ENCODE data around the gene ZNF330. TPM values are rescaled to one million over a fixed set of nuclear protein-coding genes. Genes with fewer than 3 reads are reported as not detected.
A peak's percentile ranks its signal among the peaks of the same experiment; 100 is the strongest.

ZNF330 gene
- total RNA-seq, 2 donors from 2014 or later: 31.8 to 39.7 TPM

- Histone ChIP-seq H3K27me3 (ENCODE audit: control insufficient read depth, insufficient read depth, low read length, poor library complexity, severe bottlenecking) (peaks cover 8% of the 10 kb centered on the region), H3K27ac (ENCODE audit: low read depth, low read length) (no peak overlapping the region), H3K4me1 (ENCODE audit: control insufficient read depth, insufficient read depth, low read length) (no peaks in the 10 kb centered on the region), H3K36me3 (ENCODE audit: control insufficient read depth, insufficient read depth, low read length) (no peaks in the 10 kb centered on the region), H3K9ac (ENCODE audit: extremely low read depth, low read length, poor library complexity, severe bottlenecking) (no peak overlapping the region), H3K4me3 (ENCODE audit: low read length) (no peak overlapping the region), H3K9me3 (ENCODE audit: control insufficient read depth, low read length) (no peaks in the 10 kb centered on the region)
- TF ChIP-seq CTCF (conservative IDR thresholded peaks at IDR 0.05): peak; percentile 73
- no peak overlapping the region for H3K27ac Mint-ChIP-seq
- peaks cover 3% of the 10 kb centered on the region for H3K9me3 Mint-ChIP-seq
- no peak overlapping the region for H3K4me3 Mint-ChIP-seq
- H3K4me1 Mint-ChIP-seq: peaks cover 2% of the 10 kb centered on the region
- no peaks in the 10 kb centered on the region for H3K27me3 Mint-ChIP-seq (ENCODE audit: insufficient read depth)
- H3K36me3 Mint-ChIP-seq (ENCODE audit: low read depth): no peaks in the 10 kb centered on the region
- DNase-seq: peak; percentile 65
Measured at GRCh38 chr4:141254326-141254725, 33.6 kb downstream of the ZNF330 start.

DNA sequence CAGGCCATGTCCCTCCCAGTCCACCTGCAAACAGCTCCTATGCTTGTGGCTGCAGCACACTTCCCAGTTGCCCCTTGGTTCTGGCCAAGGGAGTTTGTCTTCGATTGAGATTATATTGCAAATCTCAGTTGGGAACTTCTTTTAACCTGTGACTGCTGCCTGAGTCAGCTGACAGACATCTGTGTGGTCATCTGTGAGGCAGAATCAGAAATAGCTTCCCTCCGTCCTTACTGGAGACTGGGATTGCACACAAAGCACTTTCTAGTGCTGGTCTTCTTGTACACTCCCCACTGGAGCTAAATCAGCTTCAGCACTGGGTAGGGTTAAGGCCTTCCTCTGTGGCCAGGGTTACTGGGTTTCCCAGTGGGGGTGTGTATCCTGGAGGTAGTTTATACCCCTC lies 34.3 kb downstream of the ZNF330 start:
- peaks cover 2% of the 10 kb centered on the region for H3K4me1 Mint-ChIP-seq
- H3K27ac ChIP-seq (ENCODE audit: low read depth, low read length): no peak overlapping the region
- H3K27ac Mint-ChIP-seq: no peak overlapping the region
- H3K27me3 ChIP-seq (ENCODE audit: control insufficient read depth, insufficient read depth, low read length, poor library complexity, severe bottlenecking): peaks cover 8% of the 10 kb centered on the region
- no peak for DNase-seq
- no peaks in the 10 kb centered on the region for H3K36me3 Mint-ChIP-seq (ENCODE audit: low read depth)
- 86 to 100% methylated on average over 1 to 2 of the region's 2 CpGs for WGBS, 2 experiments (ENCODE audit: insufficient coverage in 1 of 2, insufficient read length in 1 of 2)
- no peak for TF ChIP-seq CTCF (conservative IDR thresholded peaks at IDR 0.05)
- H3K4me3 Mint-ChIP-seq: no peak overlapping the region
- no peak overlapping the region for H3K4me3 ChIP-seq (ENCODE audit: low read length)
- no peaks in the 10 kb centered on the region for H3K9me3 ChIP-seq (ENCODE audit: control insufficient read depth, low read length)
- H3K4me1 ChIP-seq (ENCODE audit: control insufficient read depth, insufficient read depth, low read length): no peaks in the 10 kb centered on the region
- peaks cover 3% of the 10 kb centered on the region for H3K9me3 Mint-ChIP-seq
- H3K36me3 ChIP-seq (ENCODE audit: control insufficient read depth, insufficient read depth, low read length): no peaks in the 10 kb centered on the region
- H3K9ac ChIP-seq (ENCODE audit: extremely low read depth, low read length, poor library complexity, severe bottlenecking): no peak overlapping the region
- H3K27me3 Mint-ChIP-seq (ENCODE audit: insufficient read depth): no peaks in the 10 kb centered on the region

DNA sequence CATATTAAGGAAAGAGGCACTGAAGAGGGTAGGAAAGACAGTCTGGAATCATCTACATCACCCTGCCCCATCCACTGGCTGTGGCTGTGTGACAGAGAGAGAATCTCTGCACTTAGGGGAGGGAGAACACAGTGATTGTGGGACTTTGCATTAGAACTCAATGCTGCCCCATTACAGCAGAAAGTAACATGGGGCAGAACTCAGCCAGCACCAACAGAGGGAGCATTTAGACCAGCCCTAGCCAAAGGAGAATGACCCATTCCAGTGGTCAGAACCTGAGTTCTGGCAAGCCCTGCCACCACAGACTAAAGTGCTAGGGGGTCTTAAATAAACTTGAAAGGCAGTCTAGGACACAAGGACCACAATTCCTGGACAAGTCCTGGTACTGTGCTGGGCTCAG lies 37.9 kb downstream of the ZNF330 start:
- no peak overlapping the region for H3K27ac ChIP-seq (ENCODE audit: low read depth, low read length)

More for the DNA sequence above, 37.9 kb downstream of the ZNF330 start:
- peak; percentile 64 for TF ChIP-seq CTCF (conservative IDR thresholded peaks at IDR 0.05)
- Histone ChIP-seq H3K4me3 (ENCODE audit: low read length) (no peak overlapping the region), H3K36me3 (ENCODE audit: control insufficient read depth, insufficient read depth, low read length) (no peaks in the 10 kb centered on the region), H3K9ac (ENCODE audit: extremely low read depth, low read length, poor library complexity, severe bottlenecking) (no peak overlapping the region), H3K4me1 (ENCODE audit: control insufficient read depth, insufficient read depth, low read length) (no peaks in the 10 kb centered on the region), H3K9me3 (ENCODE audit: control insufficient read depth, low read length) (no peaks in the 10 kb centered on the region), H3K27me3 (ENCODE audit: control insufficient read depth, insufficient read depth, low read length, poor library complexity, severe bottlenecking) (peaks cover 8% of the 10 kb centered on the region)
- Mint-ChIP-seq H3K27me3 (ENCODE audit: insufficient read depth) (no peaks in the 10 kb centered on the region), H3K4me1 (no peaks in the 10 kb centered on the region), H3K9me3 (no peaks in the 10 kb centered on the region), H3K4me3 (no peak overlapping the region), H3K27ac (no peak overlapping the region), H3K36me3 (ENCODE audit: low read depth) (no peaks in the 10 kb centered on the region)
- DNase-seq: no peak
